ENCODE results near the gene CPLX1. TPM values are rescaled to one million over a fixed set of nuclear protein-coding genes. Genes with fewer than 3 reads are reported as not detected.
"Not testable (repeated sequence)": the region's sequence is repeated elsewhere in the genome, so short reads cannot be mapped to it uniquely, and the experiment has no call there.

CPLX1 gene
- total RNA-seq, 1 experiment from 2014 or later = 2.7 TPM

- ChIA-PET CTCF (no interaction called here), POLR2A (interaction anchor here (0.6 kb wide), 1 partner anchor 8 kb away, joined by 3 read pairs; no protein-coding TSS in a partner anchor)
- intact Hi-C loops (cut with micrococcal nuclease) = no loop called here
- H3K36me3 Mint-ChIP-seq (ENCODE audit: insufficient read depth, unreplicated experiment) = peaks cover 80% of the 10 kb centered on the region
- DNase-seq (ENCODE audit: unreplicated experiment) = no peak
- H3K27me3 Mint-ChIP-seq (ENCODE audit: insufficient read depth, unreplicated experiment) = no peaks in the 10 kb centered on the region
- H3K4me3 Mint-ChIP-seq (ENCODE audit: unreplicated experiment) = no peak overlapping the region
- H3K9me3 Mint-ChIP-seq (ENCODE audit: unreplicated experiment) = no peaks in the 10 kb centered on the region
- BruUV-seq (replicated peaks) = no TSS peak
- no peak for TF ChIP-seq CTCF (IDR thresholded peaks at IDR 0.05; ENCODE audit: unreplicated experiment)
- peaks cover 14% of the 10 kb centered on the region for H3K4me1 Mint-ChIP-seq (ENCODE audit: insufficient read depth, unreplicated experiment)
- H3K27ac Mint-ChIP-seq (ENCODE audit: low read depth, unreplicated experiment) = no peak overlapping the region
Measured at GRCh38 chr4:761086-761485, 64.8 kb downstream of the CPLX1 start.

GRCh38 chr4:760616-761015 is 65.3 kb downstream of the CPLX1 start:
- ChIA-PET POLR2A (interaction anchor here (0.6 kb wide), 1 partner anchor 8 kb away, joined by 3 read pairs; no protein-coding TSS in a partner anchor), CTCF (no interaction called here)
- intact Hi-C loops (cut with micrococcal nuclease) = no loop called here
- Mint-ChIP-seq H3K27me3 (ENCODE audit: insufficient read depth, unreplicated experiment) (no peaks in the 10 kb centered on the region), H3K9me3 (ENCODE audit: unreplicated experiment) (no peaks in the 10 kb centered on the region), H3K4me3 (ENCODE audit: unreplicated experiment) (no peak overlapping the region), H3K36me3 (ENCODE audit: insufficient read depth, unreplicated experiment) (peaks cover 80% of the 10 kb centered on the region), H3K4me1 (ENCODE audit: insufficient read depth, unreplicated experiment) (peaks cover 9% of the 10 kb centered on the region), H3K27ac (ENCODE audit: low read depth, unreplicated experiment) (no peak overlapping the region)
- no TSS peak for BruUV-seq (replicated peaks)
- no peak for TF ChIP-seq CTCF (IDR thresholded peaks at IDR 0.05; ENCODE audit: unreplicated experiment)
- DNase-seq (ENCODE audit: unreplicated experiment) = no peak

- H3K27ac Mint-ChIP-seq (ENCODE audit: low read depth, unreplicated experiment); H3K27me3 Mint-ChIP-seq (ENCODE audit: insufficient read depth, unreplicated experiment); BruUV-seq (replicated peaks); DNase-seq (ENCODE audit: unreplicated experiment); H3K9me3 Mint-ChIP-seq (ENCODE audit: unreplicated experiment); H3K4me3 Mint-ChIP-seq (ENCODE audit: unreplicated experiment); POLR2A ChIA-PET; CTCF ChIA-PET; H3K4me1 Mint-ChIP-seq (ENCODE audit: insufficient read depth, unreplicated experiment): not testable (repeated sequence)
- intact Hi-C loops (cut with micrococcal nuclease) = loop anchor here (10.0 kb wide), 1 partner anchor 155 kb away; no protein-coding TSS in a partner anchor
- H3K36me3 Mint-ChIP-seq (ENCODE audit: insufficient read depth, unreplicated experiment) = peaks cover 80% of the 10 kb centered on the region
Measured at GRCh38 chr4:759810-760209, 66.1 kb downstream of the CPLX1 start.

GRCh38 chr4:757111-757510 is 68.8 kb downstream of the CPLX1 start:
- CTCF ChIA-PET = interaction anchor here (0.5 to 1.2 kb wide), 5 partner anchors 14 to 379 kb away, joined by 3 to 7 read pairs (median 4); no protein-coding TSS in a partner anchor
- POLR2A ChIA-PET = interaction anchor here (1.8 kb wide), 1 partner anchor 10 kb away, joined by 5 read pairs; no protein-coding TSS in a partner anchor

More at GRCh38 chr4:757111-757510, 68.8 kb downstream of the CPLX1 start:
- Mint-ChIP-seq H3K27me3 (ENCODE audit: insufficient read depth, unreplicated experiment) (no peaks in the 10 kb centered on the region), H3K4me3 (ENCODE audit: unreplicated experiment) (no peak overlapping the region), H3K9me3 (ENCODE audit: unreplicated experiment) (no peaks in the 10 kb centered on the region), H3K36me3 (ENCODE audit: insufficient read depth, unreplicated experiment) (peaks cover 83% of the 10 kb centered on the region), H3K4me1 (ENCODE audit: insufficient read depth, unreplicated experiment) (no peaks in the 10 kb centered on the region), H3K27ac (ENCODE audit: low read depth, unreplicated experiment) (no peak overlapping the region)
- no peak for DNase-seq (ENCODE audit: unreplicated experiment)
- BruUV-seq (replicated peaks) = no TSS peak
- intact Hi-C loops (cut with micrococcal nuclease) = loop anchor here (10.0 kb wide), 1 partner anchor 152 kb away; no protein-coding TSS in a partner anchor
- no peak for TF ChIP-seq CTCF (IDR thresholded peaks at IDR 0.05; ENCODE audit: unreplicated experiment)

All from MCF 10A (cell line).